Activated CD4-positive, alpha-beta T cell treated with anti-CD3 and anti-CD28 coated beads, Interleukin-2, amount 50 U/mL, for 4 hours (primary cell): ENCODE measurements around the gene PHLDA3.
A peak's percentile ranks its signal among the peaks of the same experiment; 100 is the strongest.

Experiments
- DNase-seq, 2 experiments: peaks; one replicate each; pipeline ENCODE4 v3.0.0-alpha.2; 2020

PHLDA3 gene

GRCh38 chr1:201468844-201469644, at the start of gene PHLDA3:
TSS of gene PHLDA3 (minus strand) at chr1:201469188. CDS start at chr1:201468786, 402 bp downstream.
- peak; percentile 16 to 18 for DNase-seq

- DNase-seq, result no peak
Observed at GRCh38 chr1:201518071-201518470, 49.1 kb upstream of the PHLDA3 start.

- no peak for DNase-seq
Observed at GRCh38 chr1:201517631-201518030, 48.6 kb upstream of the PHLDA3 start.

- DNase-seq, result no peak
Observed at GRCh38 chr1:201516511-201517127, 47.6 kb upstream of the PHLDA3 start.

- no peak for DNase-seq
Observed at GRCh38 chr1:201515895-201516294, 46.9 kb upstream of the PHLDA3 start.

- no peak for DNase-seq
Observed at GRCh38 chr1:201515062-201515750, 46.2 kb upstream of the PHLDA3 start.

- no peak for DNase-seq
Observed at GRCh38 chr1:201514466-201514865, 45.5 kb upstream of the PHLDA3 start.

GRCh38 chr1:201513498-201514243, 44.7 kb upstream of the PHLDA3 start:
- DNase-seq, result no peak

- no peak for DNase-seq
Observed at GRCh38 chr1:201511941-201512539, 43.1 kb upstream of the PHLDA3 start.

GRCh38 chr1:201511396-201511940, 42.5 kb upstream of the PHLDA3 start:
- DNase-seq, result no peak

GRCh38 chr1:201510734-201511133, 41.7 kb upstream of the PHLDA3 start:
- no peak for DNase-seq

- DNase-seq, result no peak
Observed at GRCh38 chr1:201509601-201510374, 40.8 kb upstream of the PHLDA3 start.

GRCh38 chr1:201508809-201509208, 39.8 kb upstream of the PHLDA3 start:
- DNase-seq, result no peak

- DNase-seq, result no peak
Observed at GRCh38 chr1:201507360-201507675, 38.3 kb upstream of the PHLDA3 start.

- peak; percentile 74 to 77 for DNase-seq
Observed at GRCh38 chr1:201506557-201507359, 37.8 kb upstream of the PHLDA3 start, which contains the start of gene CSRP1. TSS of gene CSRP1 (minus strand) at chr1:201507123. CDS start at chr1:201496303, 10,820 bp downstream.

GRCh38 chr1:201506092-201506491, 37.1 kb upstream of the PHLDA3 start:
- no peak for DNase-seq

GRCh38 chr1:201505503-201505890, 36.5 kb upstream of the PHLDA3 start:
- no peak for DNase-seq

- DNase-seq, result no peak
Observed at GRCh38 chr1:201504799-201505502, 36.0 kb upstream of the PHLDA3 start.

- no peak for DNase-seq
Observed at GRCh38 chr1:201504179-201504631, 35.2 kb upstream of the PHLDA3 start.
